ENCODE data around the gene ROBO1.

Gene ROBO1

GRCh38 chr3:78863306-78864203 is 904.2 kb downstream of the ROBO1 start:
- no peak for DNase-seq

- no peak for DNase-seq
Measured at GRCh38 chr3:78861156-78861555, 906.6 kb downstream of the ROBO1 start.

GRCh38 chr3:78860567-78860966 is 907.2 kb downstream of the ROBO1 start:
- no peak for DNase-seq

- no peak for DNase-seq
Measured at GRCh38 chr3:78858910-78859309, 908.9 kb downstream of the ROBO1 start.

GRCh38 chr3:78858174-78858573 is 909.6 kb downstream of the ROBO1 start:
- DNase-seq: no peak

GRCh38 chr3:78857494-78858111 is 910.2 kb downstream of the ROBO1 start:
- DNase-seq: no peak

GRCh38 chr3:78856164-78856563 is 911.6 kb downstream of the ROBO1 start:
- no peak for DNase-seq

- DNase-seq: no peak
Measured at GRCh38 chr3:78855190-78855589, 912.6 kb downstream of the ROBO1 start.

- DNase-seq: no peak
Measured at GRCh38 chr3:78848392-78849288, 919.2 kb downstream of the ROBO1 start.

GRCh38 chr3:78847603-78848002 is 920.2 kb downstream of the ROBO1 start:
- no peak for DNase-seq

- DNase-seq: no peak
Measured at GRCh38 chr3:78847203-78847602, 920.6 kb downstream of the ROBO1 start.

GRCh38 chr3:78846718-78847117 is 921.1 kb downstream of the ROBO1 start:
- no peak for DNase-seq

- no peak for DNase-seq
Measured at GRCh38 chr3:78845605-78846004, 922.2 kb downstream of the ROBO1 start.

GRCh38 chr3:78844307-78844706 is 923.5 kb downstream of the ROBO1 start:
- no peak for DNase-seq

- no peak for DNase-seq
Measured at GRCh38 chr3:78839693-78840092, 928.1 kb downstream of the ROBO1 start.

- DNase-seq: no peak
Measured at GRCh38 chr3:78838362-78838761, 929.4 kb downstream of the ROBO1 start.

GRCh38 chr3:78834910-78835309 is 932.9 kb downstream of the ROBO1 start:
- no peak for DNase-seq

- DNase-seq: no peak
Measured at GRCh38 chr3:78832785-78833204, 935.0 kb downstream of the ROBO1 start.

GRCh38 chr3:78831446-78831972 is 936.3 kb downstream of the ROBO1 start:
- no peak for DNase-seq

- no peak for DNase-seq
Measured at GRCh38 chr3:78830470-78830869, 937.3 kb downstream of the ROBO1 start.

- no peak for DNase-seq
Measured at GRCh38 chr3:78827618-78828017, 940.2 kb downstream of the ROBO1 start.

- no peak for DNase-seq
Measured at GRCh38 chr3:78825858-78826215, 942.0 kb downstream of the ROBO1 start.
